ENCODE results near the gene NKG7. TPM values are rescaled to one million over a fixed set of nuclear protein-coding genes. Genes with fewer than 3 reads are reported as not detected.

The NKG7 gene
- total and polyA plus RNA-seq, 5 donors from 2014 or later = 1.8 to 12.2 (median 3.1) TPM

DNA sequence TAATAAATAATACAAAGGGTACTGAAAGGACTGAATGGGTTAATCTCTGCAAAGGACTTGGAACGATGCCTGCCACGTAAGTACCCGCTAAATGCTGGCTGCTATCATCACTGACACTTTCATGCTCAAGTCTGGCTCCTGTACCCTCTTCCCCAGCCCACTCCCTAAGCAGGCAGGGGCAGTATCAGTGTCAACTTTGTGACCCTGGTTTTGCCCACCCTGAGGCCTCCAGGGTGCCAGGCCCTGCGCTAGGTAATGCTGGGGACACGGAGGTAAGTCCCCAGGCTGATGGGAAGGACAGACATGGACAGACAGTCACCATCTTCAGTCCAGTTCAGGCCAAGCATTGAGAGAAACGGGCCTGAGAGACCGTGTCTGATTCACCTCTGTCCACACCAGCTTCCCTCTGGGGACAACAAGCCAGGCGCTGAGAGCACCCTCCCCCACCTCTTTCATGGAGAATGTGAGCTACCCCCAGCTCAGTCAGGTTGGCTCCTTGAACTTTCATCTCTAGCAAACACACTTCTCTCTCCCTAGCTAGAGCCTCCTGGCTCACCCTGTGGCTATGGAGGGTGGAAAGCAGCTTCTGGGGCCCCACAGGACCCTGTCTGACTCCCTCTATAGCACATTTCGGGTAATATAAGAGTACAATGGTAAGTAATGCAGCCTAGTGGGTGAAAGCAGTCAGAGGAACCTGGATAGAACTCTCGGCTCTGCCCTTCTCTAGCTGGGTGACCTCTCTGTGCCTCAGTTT, 7.1 kb downstream of the NKG7 start:
- Mint-ChIP-seq H3K4me3 (peak overlapping the region; percentile 92 to 100 (median 98)), H3K9me3 (no peaks in the 10 kb centered on the region), H3K27ac (peak overlapping the region; percentile 94 to 98 (median 96)), H3K36me3 (no peaks in the 10 kb centered on the region), H3K27me3 (no peaks in the 10 kb centered on the region), H3K4me1 (peaks cover 0 to 59% (median 38%) of the 10 kb centered on the region in 4 donors)
- DNase-seq (peak in 2 of 3 donors; percentile 25 to 43), ATAC-seq (ENCODE audit: low read depth in 2 of 2) (no peak)
- Histone ChIP-seq H3K9me3 (ENCODE audit: control insufficient read depth in 2 of 2, low read length in 2 of 2) (no peaks in the 10 kb centered on the region), H3K36me3 (ENCODE audit: control insufficient read depth, insufficient read depth, low read length) (no peaks in the 10 kb centered on the region), H3K27ac (ENCODE audit: insufficient read depth, low read length, poor library complexity, severe bottlenecking) (peak overlapping the region; percentile 84), H3K4me1 (ENCODE audit: control insufficient read depth, insufficient read depth, low read length, poor library complexity, severe bottlenecking) (peaks cover 38% of the 10 kb centered on the region), H3K4me3 (ENCODE audit: low read depth, low read length) (peak overlapping the region; percentile 95), H3K27me3 (ENCODE audit: control insufficient read depth, insufficient read depth, low read length) (no peaks in the 10 kb centered on the region)

DNA sequence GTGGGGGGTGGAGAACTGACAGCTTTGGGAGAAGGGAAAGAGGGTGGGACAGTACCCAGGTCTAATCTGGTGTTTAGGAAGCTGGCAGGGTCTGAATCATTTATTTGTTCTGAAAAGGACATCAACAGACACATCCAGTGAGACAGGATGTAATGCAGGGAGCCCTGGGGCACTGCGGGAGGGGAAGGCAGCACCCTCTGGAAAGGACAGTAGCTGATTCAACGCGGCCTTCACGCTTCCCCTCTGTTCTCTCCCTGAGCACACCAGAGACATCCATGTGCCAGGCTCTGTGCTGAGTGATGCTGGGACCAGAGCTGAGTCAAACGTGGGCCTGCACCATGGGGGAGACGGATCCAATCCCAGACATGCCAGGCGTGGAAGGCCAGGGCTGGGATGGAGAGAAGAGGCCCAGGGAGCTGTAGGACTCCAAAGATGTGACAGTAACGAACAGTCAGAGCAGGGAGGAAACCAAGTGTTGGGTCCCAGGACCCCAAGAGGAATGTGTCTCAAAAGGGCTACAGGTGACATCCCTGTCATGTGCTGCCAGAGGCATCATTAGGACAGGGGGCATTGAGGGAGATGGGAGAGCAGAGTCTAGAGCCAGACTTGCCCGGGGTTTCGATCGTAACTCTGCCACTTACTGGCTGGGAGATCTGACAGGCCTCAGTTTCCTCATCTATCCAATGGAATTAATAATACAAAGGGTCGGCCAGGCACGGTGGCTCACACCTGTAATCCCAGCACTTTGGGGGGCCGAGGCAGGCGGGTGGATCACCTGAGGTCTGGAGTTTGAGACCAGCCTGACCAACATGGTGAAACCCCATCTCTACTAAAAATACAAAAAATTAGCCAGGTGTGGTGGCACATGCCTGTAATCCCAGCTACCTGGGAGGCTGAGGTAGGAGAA, 8.0 kb downstream of the NKG7 start:
- H3K9me3 ChIP-seq (ENCODE audit: control insufficient read depth in 2 of 2, low read length in 2 of 2) = no peaks in the 10 kb centered on the region
- no peaks in the 10 kb centered on the region for H3K27me3 ChIP-seq (ENCODE audit: control insufficient read depth, insufficient read depth, low read length)
- H3K4me1 ChIP-seq (ENCODE audit: control insufficient read depth, insufficient read depth, low read length, poor library complexity, severe bottlenecking) = peaks cover 38% of the 10 kb centered on the region
- Mint-ChIP-seq H3K36me3 (no peaks in the 10 kb centered on the region), H3K9me3 (no peaks in the 10 kb centered on the region), H3K4me3 (peak overlapping the region; percentile 69 to 94 (median 83)), H3K27me3 (no peaks in the 10 kb centered on the region), H3K27ac (peak overlapping the region in 1 of 3 donors; percentile 34), H3K4me1 (peaks cover 0 to 56% (median 36%) of the 10 kb centered on the region in 4 donors)
- no peaks in the 10 kb centered on the region for H3K36me3 ChIP-seq (ENCODE audit: control insufficient read depth, insufficient read depth, low read length)
- ATAC-seq (ENCODE audit: low read depth in 2 of 2) (no peak), DNase-seq (no peak)
- no peak overlapping the region for H3K4me3 ChIP-seq (ENCODE audit: low read depth, low read length)
- no peak overlapping the region for H3K27ac ChIP-seq (ENCODE audit: insufficient read depth, low read length, poor library complexity, severe bottlenecking)

DNA sequence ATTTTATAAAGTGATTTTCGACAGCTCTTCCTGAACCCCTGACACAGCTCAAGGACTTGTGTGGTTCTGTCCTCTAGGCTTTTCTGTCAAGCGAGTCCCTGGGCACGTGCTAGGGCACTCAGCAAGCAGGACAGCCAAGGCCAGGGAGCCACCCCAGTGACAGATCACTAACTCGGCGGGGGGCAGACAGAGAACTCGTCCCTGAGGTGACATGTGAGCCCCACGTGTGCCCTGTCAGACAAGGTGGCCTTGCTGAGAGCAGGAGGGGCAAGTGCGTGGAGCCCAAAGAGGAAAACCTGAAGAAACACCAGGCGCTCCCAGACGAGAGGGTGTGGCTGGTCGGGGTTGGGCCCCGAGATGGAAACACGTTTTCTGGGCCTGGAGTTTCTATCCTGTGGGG, 11.2 kb downstream of the NKG7 start:
- no peak for DNase-seq
- no peak overlapping the region for H3K27ac Mint-ChIP-seq
- H3K36me3 ChIP-seq (ENCODE audit: control insufficient read depth, insufficient read depth, low read length) = no peaks in the 10 kb centered on the region
- H3K9me3 Mint-ChIP-seq = no peaks in the 10 kb centered on the region
- no peak for ATAC-seq (ENCODE audit: low read depth in 2 of 2)
- H3K4me1 ChIP-seq (ENCODE audit: control insufficient read depth, insufficient read depth, low read length, poor library complexity, severe bottlenecking) = peaks cover 19% of the 10 kb centered on the region
- no peak overlapping the region for H3K27ac ChIP-seq (ENCODE audit: insufficient read depth, low read length, poor library complexity, severe bottlenecking)
- H3K4me3 ChIP-seq (ENCODE audit: low read depth, low read length) = no peak overlapping the region
- H3K36me3 Mint-ChIP-seq = no peaks in the 10 kb centered on the region
- H3K4me3 Mint-ChIP-seq = peak overlapping the region in 1 of 4 donors; percentile 65
- peaks cover 4 to 47% (median 34%) of the 10 kb centered on the region in 4 donors for H3K4me1 Mint-ChIP-seq
- no peaks in the 10 kb centered on the region for H3K9me3 ChIP-seq (ENCODE audit: control insufficient read depth in 2 of 2, low read length in 2 of 2)
- H3K27me3 Mint-ChIP-seq = no peaks in the 10 kb centered on the region
- no peaks in the 10 kb centered on the region for H3K27me3 ChIP-seq (ENCODE audit: control insufficient read depth, insufficient read depth, low read length)

DNA sequence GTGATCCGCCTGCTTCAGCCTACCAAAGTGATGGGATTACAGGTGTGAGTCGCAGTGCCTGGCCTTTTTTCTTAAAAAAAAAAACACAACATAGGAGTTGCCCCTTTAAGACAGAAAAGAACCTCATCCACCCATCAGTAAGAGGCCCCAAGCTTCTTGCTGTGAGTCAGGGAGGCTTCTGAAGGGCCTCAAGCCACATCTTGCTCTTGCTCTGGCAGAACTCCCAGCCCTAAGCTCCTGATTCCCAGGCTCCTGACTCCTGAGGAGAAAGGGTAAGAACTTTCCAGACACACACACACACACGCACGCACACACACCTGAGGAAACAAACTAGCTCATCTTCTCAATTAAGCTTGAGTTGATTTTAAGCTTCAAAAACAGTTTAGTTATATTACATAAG, 13.2 kb downstream of the NKG7 start:
- Mint-ChIP-seq H3K4me3 (no peak overlapping the region), H3K27me3 (no peaks in the 10 kb centered on the region), H3K36me3 (no peaks in the 10 kb centered on the region), H3K27ac (peak overlapping the region in 1 of 3 donors; percentile 20), H3K9me3 (no peaks in the 10 kb centered on the region), H3K4me1 (peaks cover 14 to 52% (median 34%) of the 10 kb centered on the region in 4 donors)
- H3K36me3 ChIP-seq (ENCODE audit: control insufficient read depth, insufficient read depth, low read length) = no peaks in the 10 kb centered on the region
- H3K4me1 ChIP-seq (ENCODE audit: control insufficient read depth, insufficient read depth, low read length, poor library complexity, severe bottlenecking) = peaks cover 16% of the 10 kb centered on the region
- no peak overlapping the region for H3K4me3 ChIP-seq (ENCODE audit: low read depth, low read length)
- H3K27ac ChIP-seq (ENCODE audit: insufficient read depth, low read length, poor library complexity, severe bottlenecking) = no peak overlapping the region
- DNase-seq (no peak), ATAC-seq (ENCODE audit: low read depth in 2 of 2) (no peak)
- H3K9me3 ChIP-seq (ENCODE audit: control insufficient read depth in 2 of 2, low read length in 2 of 2) = no peaks in the 10 kb centered on the region
- no peaks in the 10 kb centered on the region for H3K27me3 ChIP-seq (ENCODE audit: control insufficient read depth, insufficient read depth, low read length)

DNA sequence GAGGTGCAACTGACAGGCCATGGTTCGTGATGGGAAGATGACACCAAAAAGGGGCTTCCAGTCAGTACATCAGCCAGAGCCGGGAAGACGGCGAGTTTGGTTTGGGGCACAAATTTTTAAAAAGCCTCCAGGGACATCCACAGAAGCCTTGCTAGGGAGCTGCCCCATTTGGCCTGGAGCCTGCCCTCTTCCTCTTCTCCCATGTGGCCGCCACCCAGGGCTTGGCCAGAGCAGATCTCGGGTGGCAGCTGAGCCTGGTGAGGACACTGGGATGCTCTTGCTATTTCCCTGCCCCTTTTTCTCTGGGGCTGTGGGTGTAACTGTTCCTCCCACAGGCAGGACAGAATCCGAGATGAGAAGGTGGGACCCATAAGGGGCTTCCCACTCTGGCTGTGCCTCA, 14.5 kb downstream of the NKG7 start:
- ATAC-seq (ENCODE audit: low read depth in 2 of 2) (no peak), DNase-seq (no peak)
- Mint-ChIP-seq H3K27me3 (no peaks in the 10 kb centered on the region), H3K27ac (no peak overlapping the region), H3K9me3 (no peaks in the 10 kb centered on the region), H3K36me3 (no peaks in the 10 kb centered on the region), H3K4me1 (peaks cover 14 to 42% (median 26%) of the 10 kb centered on the region in 4 donors), H3K4me3 (peak overlapping the region in 1 of 4 donors; percentile 21)
- Histone ChIP-seq H3K36me3 (ENCODE audit: control insufficient read depth, insufficient read depth, low read length) (no peaks in the 10 kb centered on the region), H3K4me1 (ENCODE audit: control insufficient read depth, insufficient read depth, low read length, poor library complexity, severe bottlenecking) (peaks cover 14% of the 10 kb centered on the region), H3K27me3 (ENCODE audit: control insufficient read depth, insufficient read depth, low read length) (no peaks in the 10 kb centered on the region), H3K9me3 (ENCODE audit: control insufficient read depth in 2 of 2, low read length in 2 of 2) (no peaks in the 10 kb centered on the region), H3K27ac (ENCODE audit: insufficient read depth, low read length, poor library complexity, severe bottlenecking) (no peak overlapping the region), H3K4me3 (ENCODE audit: low read depth, low read length) (no peak overlapping the region)

DNA sequence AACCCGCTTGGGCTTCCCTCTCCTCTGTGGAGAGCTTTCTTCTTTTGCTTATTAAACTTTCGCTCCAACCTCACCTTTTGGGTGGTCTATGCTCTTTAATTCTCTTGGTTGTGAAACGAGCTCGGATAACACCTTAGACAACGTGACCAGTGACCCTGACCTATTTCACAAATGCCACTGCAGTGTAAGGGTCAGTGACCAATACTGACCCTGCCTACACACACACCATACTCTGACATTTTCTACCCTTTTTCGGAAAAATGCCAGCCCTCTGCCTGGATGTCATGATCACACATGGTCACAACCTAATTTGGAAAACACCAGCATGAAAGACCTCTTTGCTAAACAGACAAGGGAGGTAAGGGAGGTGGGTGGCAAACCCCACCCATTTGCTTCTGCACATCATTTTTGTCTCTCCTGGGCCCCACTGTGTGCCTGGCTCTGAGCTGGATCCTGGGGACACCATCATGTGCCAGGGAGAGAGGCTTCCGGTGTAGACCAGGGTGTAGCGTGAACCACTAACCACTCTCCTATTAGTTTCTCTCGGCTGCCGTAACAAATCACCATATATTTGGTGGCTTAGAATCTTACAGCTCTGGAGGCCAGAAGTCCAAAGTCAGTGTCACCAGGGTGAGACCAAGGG, 16.2 kb downstream of the NKG7 start:
- no peak overlapping the region for H3K27ac ChIP-seq (ENCODE audit: insufficient read depth, low read length, poor library complexity, severe bottlenecking)
- no peaks in the 10 kb centered on the region for H3K9me3 Mint-ChIP-seq
- ATAC-seq (ENCODE audit: low read depth in 2 of 2) = no peak
- no peaks in the 10 kb centered on the region for H3K9me3 ChIP-seq (ENCODE audit: control insufficient read depth in 2 of 2, low read length in 2 of 2)
- H3K4me3 Mint-ChIP-seq = no peak overlapping the region
- no peaks in the 10 kb centered on the region for H3K27me3 ChIP-seq (ENCODE audit: control insufficient read depth, insufficient read depth, low read length)
- peaks cover 10% of the 10 kb centered on the region for H3K4me1 ChIP-seq (ENCODE audit: control insufficient read depth, insufficient read depth, low read length, poor library complexity, severe bottlenecking)
- peaks cover 10 to 29% (median 19%) of the 10 kb centered on the region in 4 donors for H3K4me1 Mint-ChIP-seq
- H3K36me3 Mint-ChIP-seq = peaks cover 9% of the 10 kb centered on the region
- DNase-seq = no peak
- H3K36me3 ChIP-seq (ENCODE audit: control insufficient read depth, insufficient read depth, low read length) = peaks cover 5% of the 10 kb centered on the region
- H3K27me3 Mint-ChIP-seq = no peaks in the 10 kb centered on the region
- no peak overlapping the region for H3K4me3 ChIP-seq (ENCODE audit: low read depth, low read length)
- peak overlapping the region; percentile 32 to 86 (median 72) for H3K27ac Mint-ChIP-seq

DNA sequence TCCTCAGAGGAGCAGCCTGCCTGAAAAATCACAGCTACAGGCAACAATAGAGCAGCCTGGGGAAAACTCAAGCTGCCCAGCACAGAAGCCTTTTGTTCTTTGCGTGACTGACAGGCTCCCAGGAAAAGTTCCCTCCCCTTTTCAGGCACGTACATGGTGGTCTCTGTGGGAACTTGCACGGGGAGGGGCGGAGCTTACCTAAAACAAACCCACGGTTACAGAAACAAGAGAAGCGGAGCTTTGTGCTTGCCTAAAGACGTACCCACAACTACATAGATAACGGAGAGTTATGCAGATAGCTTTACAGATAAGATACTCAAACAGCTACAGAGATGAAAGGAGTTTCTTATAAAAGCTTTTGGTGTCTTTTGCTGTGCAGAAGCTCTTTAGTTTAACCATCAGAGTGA, 17.7 kb downstream of the NKG7 start:
- Mint-ChIP-seq H3K4me3 (peak overlapping the region; percentile 4 to 76 (median 58)), H3K4me1 (peaks cover 10 to 29% (median 19%) of the 10 kb centered on the region in 4 donors), H3K27ac (peak overlapping the region; percentile 54 to 88 (median 84)), H3K9me3 (no peaks in the 10 kb centered on the region), H3K27me3 (no peaks in the 10 kb centered on the region), H3K36me3 (peaks cover 16% of the 10 kb centered on the region)
- Histone ChIP-seq H3K27me3 (ENCODE audit: control insufficient read depth, insufficient read depth, low read length) (no peaks in the 10 kb centered on the region), H3K4me1 (ENCODE audit: control insufficient read depth, insufficient read depth, low read length, poor library complexity, severe bottlenecking) (peaks cover 10% of the 10 kb centered on the region), H3K27ac (ENCODE audit: insufficient read depth, low read length, poor library complexity, severe bottlenecking) (peak overlapping the region; percentile 17), H3K9me3 (ENCODE audit: control insufficient read depth in 2 of 2, low read length in 2 of 2) (no peaks in the 10 kb centered on the region), H3K36me3 (ENCODE audit: control insufficient read depth, insufficient read depth, low read length) (peaks cover 15% of the 10 kb centered on the region), H3K4me3 (ENCODE audit: low read depth, low read length) (peak overlapping the region; percentile 55)
- DNase-seq (peak in 2 of 3 donors; percentile 35 to 54), ATAC-seq (ENCODE audit: low read depth in 2 of 2) (peak; percentile 53 to 81)
